Cardiac septum (tissue), 1 donor: ENCODE measurements around the gene PEX13. TPM values are rescaled to one million over a fixed set of nuclear protein-coding genes. Genes with fewer than 3 reads are reported as not detected.
A peak's percentile ranks its signal among the peaks of the same experiment; 100 is the strongest.

Source experiments
- DNase-seq: peaks from one replicate; pipeline ENCODE4 v3.0.0-alpha.2; 2020; ENCODE audit warnings: low spot score
- intact Hi-C: fragments of 100-400 bp; cut with DNase I; formaldehyde crosslinking; loops from one replicate; pipeline ENCODE4 v1.14.0; 2022
- total RNA-seq: library from RNA; stranded (reverse); fragmentation: NEBNext Ultra II Directional; extraction: Animal tissue kit (Norgen Biotek cat#: 25700); gene quantifications from one replicate; pipeline ENCODE4 v1.2.1, GENCODE V29; 2021
- donor health status: DM: no; HTN: no; CAD: no.

The PEX13 gene
- total RNA-seq, 1 donor from 2014 or later = 24.0 TPM

DNA sequence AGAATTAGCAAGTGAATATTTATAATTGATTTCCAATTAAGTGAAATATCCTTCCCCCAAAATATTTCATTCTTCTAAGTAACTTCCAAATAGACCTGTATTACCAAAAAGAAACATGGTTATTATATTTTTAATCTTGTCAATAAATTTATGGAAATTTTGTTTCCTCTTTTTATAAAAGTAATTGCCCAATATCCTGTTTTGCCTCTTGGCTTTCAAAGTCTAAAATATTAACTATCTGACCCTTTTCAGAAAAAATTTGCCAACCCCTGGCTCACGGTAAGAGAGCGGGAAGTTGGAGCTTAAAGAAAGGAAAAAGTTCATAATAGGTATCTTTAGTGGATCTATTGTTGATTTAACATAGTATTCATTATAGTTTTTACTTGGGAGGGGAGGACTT lies 27.7 kb downstream of the PEX13 start:
- intact Hi-C loops = no loop called here
- DNase-seq = no peak

DNA sequence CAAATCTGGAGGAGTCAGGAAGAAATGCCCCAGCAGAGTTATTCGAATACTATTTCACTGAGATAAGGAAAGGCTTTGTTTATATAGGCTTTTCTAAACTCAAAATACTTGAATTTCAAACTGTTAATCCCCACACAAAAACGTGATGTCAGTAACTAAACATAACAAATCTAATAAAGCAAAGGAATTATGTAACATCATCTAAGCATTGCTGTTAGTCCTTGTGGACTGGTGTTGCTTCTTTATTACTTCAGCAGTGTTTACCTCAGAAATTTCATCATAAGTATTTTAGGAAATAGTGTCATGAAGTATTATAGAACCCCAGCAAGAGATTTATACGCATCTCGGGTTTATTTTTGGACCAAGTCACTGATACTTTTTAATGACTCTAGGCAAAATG lies 28.5 kb downstream of the PEX13 start:
- no peak for DNase-seq
- intact Hi-C loops = no loop called here

DNA sequence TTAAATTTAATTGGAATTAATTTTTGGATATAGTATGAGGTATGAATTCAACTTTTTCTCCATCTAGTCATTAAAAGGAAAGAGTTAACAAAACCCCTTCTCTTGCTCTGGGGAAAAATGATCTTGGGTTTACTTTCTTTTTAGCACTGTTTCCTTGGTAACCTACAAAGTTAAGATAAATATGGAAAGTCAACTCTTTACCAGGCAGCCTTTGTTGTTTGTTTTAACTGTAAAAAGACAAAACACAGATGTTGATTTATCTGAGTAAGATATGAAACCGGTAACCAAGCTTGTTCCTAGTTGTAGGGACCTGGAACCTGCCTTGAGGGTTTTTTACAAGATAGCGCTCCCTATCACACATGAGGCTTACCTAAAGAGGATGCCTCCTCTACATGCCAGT lies 38.0 kb downstream of the PEX13 start:
- intact Hi-C loops = no loop called here

DNA sequence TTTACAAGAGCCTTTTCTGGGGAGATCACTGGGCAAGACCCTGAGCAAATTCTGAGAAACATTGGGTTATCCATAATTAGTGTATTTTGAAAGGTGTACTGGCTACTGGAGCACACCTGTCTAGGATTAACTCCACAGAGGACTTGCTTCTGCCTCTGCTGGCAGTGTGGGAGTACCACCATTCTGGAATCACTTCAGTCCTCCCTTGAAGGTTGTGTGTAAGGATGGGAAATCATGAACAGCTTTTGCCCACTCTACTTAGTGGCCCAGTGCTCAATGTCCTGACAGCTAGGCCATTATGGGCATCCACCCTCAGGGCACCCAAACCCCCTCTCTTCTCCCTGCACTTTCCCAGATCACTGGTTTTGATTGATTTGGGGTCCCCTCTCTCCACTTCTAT lies 40.0 kb downstream of the PEX13 start:
- intact Hi-C loops = no loop called here

More for the DNA sequence above, 38.0 kb downstream of the PEX13 start:
- DNase-seq = no peak

DNA sequence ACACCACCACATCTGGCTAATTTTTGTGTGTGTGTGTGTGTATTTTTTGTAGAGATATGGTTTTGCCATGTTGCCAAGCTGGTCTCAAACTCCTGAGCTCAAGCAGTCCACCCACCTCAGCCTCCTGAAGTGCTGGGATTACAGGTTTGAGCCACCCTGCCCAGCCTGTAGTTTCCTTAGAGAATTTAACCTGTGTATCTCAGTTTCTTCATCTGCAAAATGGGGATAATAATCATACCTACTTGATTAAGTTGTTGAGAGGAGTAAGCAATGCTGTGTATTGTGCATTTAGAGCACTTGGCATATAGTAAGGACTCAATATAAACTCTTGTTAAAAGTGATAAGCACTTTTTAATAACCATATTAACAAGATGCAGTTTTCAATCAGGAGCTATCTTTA lies 41.9 kb downstream of the PEX13 start:
- no peak for DNase-seq
- intact Hi-C loops = no loop called here

More for the DNA sequence above, 40.0 kb downstream of the PEX13 start:
- DNase-seq = no peak

DNA sequence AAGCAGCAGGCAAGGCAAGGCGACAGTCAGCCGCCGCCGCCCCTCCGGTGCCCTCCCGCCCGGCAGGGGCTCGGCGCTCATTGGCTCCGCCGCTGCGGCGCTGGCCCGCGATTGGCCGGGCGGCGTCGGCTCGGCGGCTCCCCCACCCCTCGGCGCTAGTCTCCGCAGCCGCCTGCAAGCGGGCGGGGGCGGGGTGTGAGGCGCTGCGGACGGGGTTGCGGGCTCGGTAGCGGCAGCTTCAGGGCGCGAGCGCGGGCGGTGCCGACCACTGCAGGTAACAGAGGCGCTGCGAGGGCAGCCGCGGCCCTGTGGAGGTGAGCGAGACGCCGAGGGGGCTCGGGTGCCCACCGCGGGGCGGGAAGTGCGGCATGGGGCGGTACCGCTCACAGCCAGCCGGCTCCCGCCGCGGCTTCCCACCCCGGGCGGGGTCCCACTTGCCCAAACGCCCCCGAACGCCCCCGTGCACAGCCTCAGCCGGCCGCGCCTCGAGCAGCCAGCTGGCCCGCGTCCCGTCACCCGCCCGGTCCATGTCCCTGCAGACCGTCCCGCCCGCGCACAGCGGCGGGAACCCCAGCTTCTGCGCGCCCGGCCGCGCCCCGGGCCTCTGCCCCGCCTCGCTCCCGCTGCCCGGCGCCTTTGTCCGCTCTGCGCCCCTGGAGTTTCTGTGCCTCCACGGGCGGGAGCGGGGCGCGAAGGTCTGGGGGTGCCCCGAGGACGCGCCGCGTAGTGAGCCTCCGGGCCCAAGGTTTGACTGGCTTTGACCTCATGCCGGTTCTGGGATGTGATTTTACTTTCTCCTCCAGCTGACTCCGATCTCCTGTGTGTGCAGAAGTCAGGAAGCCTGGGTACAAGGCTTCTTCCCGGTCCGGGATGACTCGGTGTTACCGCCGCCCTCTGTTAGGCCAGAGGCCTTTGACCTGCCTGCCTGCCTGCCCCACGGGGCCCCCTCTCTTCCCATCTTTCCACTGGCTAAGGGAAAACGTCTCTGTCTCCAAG lies 48.5 kb downstream of the PEX13 start, which contains the start of gene SANBR:
Gene SANBR, plus strand, starts transcription at position 158 of the 996 bp plus-strand sequence. CDS start 4,480 bp downstream, outside the sequence.
- intact Hi-C loops = loop anchor here (1.0 to 5.0 kb wide), 2 partner anchors 49 to 111 kb away; partner anchors contain the start of gene PEX13
- peak; percentile 94 for DNase-seq

DNA sequence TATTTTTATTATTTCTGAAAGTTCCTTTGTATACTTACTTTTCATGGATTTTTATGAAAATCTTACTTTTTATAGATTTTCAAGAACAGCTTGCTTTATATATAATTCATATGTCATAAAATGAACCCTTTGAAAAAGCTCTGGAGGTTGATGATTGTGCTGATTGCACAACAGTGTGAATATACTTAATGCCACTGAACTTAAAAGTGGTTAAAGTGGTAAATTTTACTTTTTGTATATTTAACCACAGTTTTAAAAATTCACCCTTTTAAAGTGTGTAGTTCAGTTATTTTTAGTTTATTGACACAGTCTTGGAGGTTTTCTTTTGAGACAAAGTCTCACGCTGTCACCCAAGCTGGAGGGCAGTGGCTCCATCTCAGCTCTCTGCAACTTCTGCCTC lies 56.6 kb downstream of the PEX13 start:
- intact Hi-C loops = no loop called here
- DNase-seq = no peak

DNA sequence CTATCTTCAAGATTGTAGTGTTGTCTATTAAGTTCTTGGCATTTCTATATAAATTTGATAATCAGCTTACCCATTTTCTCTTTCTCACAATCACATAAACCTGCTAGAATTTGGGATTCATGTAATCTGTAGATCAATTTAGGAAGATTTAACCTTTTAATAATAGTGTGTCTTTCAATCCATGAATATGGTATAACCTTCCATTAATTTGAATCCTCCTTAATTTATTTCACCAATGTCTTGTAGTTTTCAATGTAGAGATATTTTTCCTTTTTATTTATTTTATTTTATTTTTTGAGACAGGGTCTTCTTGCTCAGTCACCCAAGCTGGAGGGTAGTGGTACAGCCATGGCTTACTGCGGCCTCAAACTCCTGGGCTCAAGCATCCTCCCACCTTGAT lies 68.4 kb downstream of the PEX13 start:
- DNase-seq = no peak
- intact Hi-C loops = no loop called here

DNA sequence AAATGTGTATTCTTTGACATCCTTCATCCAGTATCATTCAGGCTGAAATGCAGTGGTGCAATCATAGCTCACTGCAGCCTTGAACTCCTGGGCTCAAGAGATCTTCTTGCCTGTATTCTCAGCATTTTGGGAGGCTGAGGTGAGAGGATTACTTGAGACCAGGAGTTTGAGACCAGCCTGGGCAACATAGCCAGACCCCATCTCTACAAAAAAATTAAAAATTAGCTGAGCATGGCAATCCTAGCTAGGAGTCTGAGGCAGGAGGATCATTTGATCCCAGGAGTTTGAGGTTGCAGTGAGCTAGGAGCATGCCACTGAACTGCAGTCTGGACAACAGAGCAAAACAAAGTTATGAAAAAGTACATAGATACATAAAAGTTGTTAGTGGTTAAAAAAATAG lies 72.3 kb downstream of the PEX13 start:
- intact Hi-C loops = no loop called here
- no peak for DNase-seq

DNA sequence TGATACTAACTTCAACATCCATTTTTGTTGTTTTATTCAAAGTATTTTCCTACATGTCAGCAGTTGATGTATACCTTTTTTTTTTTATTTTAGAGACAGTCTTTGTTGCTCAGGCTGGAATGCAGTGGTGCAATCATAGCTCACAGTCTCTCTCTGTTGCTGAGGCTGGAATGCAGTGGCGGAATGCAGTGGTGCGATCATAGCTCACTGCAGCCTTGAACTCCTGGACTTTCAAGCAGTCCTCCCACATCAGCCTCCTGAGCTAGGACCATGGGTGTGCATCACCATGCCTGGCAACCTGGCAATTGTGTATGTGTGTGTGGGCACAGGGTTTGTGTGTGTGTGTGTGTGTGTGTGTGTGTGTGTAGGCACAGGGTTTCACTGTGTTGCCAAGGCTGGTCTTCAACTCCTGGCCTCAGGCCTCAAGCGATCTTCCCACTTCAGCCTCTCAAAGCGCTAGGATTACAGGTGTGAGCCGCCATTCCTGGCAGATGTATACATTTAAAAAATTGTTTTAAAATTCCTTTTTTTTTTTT lies 72.9 kb downstream of the PEX13 start:
- intact Hi-C loops = no loop called here
- DNase-seq = no peak

DNA sequence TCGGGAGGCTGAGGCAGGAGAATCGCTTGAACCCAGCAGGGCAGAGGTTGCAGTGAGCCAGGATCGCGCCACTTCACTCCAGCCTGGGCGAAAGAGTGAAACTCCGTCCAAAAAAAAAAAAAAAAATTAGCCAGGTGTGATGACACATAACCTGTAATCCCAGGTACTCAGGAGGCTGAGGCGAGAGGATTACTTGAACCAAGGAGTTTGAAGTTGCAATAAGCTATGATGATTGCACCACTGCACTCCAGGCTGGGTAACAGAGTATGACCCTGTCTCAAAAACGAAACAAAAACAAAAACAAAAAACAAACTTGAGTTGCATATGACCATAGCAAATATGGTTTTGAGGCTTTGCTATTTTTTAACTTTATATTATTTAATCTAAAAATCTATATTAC lies 74.0 kb downstream of the PEX13 start:
- intact Hi-C loops = no loop called here
- DNase-seq = no peak

DNA sequence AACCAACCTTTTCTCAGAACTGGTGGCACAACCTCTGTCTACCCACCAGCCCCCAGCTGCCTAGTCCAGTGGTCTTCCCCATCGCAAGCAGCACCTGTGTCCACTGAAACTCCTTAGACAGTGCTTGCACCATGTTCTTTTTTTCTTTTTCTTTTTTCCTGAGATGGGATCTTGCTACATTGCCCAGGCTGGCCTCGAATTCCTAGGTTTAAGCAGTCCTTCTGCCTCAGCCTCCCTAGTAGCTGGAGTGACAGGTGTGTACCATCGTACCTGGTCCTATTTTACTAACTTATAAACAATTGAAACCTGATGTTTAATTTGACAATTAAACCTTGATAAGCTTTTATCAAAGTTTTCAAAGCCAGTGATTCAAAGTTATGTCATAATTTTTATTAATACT lies 78.9 kb downstream of the PEX13 start:
- intact Hi-C loops = no loop called here

DNA sequence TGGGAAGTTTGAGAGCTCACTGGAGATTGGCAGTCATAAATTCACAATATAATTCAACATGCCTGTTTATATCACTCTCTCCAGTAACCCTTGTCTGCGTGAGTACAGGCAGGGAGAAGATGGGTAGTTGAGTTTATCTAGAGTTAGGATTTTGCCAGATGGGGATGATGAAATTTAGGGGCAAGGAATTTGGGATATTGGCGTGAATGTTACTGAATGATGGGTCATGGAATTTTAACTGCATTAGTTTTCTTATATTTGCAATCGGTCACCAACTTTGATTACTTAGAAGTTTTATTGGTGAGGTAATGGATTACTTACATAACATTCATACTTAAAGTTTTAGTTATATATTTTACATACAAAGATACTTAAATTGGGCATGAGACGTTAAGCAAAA lies 83.3 kb downstream of the PEX13 start:
- no peak for DNase-seq
- intact Hi-C loops = no loop called here

More for the DNA sequence above, 78.9 kb downstream of the PEX13 start:
- no peak for DNase-seq

Other genes with a start within 250 kb of the PEX13 start
- gene REL, start 136.1 kb upstream of the PEX13 start, total RNA-seq = 5.7 TPM
- 3.3 TPM for gene PUS10, start 535 bp downstream of the PEX13 start, total RNA-seq
- 9.6 TPM for gene SANBR, start 48.2 kb downstream of the PEX13 start, total RNA-seq
- gene C2orf74, start 144.5 kb downstream of the PEX13 start, total RNA-seq = 31.7 TPM